GM20431 (cell line): ENCODE results near the gene LCN6.
"Not testable (repeated sequence)": the region's sequence is repeated elsewhere in the genome, so short reads cannot be mapped to it uniquely, and the experiment has no call there.

Experiments
- in situ Hi-C: fragments of 300-500 bp; cut with MseI, MboI; formaldehyde crosslinking; loops from one replicate; pipeline ENCODE4 v1.15.0; 2020; ENCODE audit warnings: low sequenced_read_pairs; ENCODE audit not compliant: unreplicated experiment

LCN6 gene

DNA sequence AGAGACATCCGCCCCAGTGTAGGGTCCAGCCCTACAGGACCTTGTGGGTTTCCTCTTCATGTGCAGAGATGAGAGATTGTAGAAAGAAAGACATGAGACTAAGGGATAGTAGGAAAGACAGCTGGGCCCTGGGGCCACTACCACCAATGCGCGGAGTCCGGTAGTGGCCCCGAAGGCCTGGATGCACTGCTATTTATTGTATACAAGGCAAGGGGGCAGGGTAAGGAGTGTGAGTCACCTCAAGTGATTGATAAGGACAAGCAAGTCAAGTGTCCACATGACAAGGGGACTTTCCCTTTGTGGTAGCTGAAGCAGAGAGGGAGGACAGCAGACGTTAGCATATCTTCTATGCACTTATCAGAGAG is 36.7 kb upstream of the LCN6 start:
- in situ Hi-C loops = loop anchor here (10.0 kb wide), 1 partner anchor 250 kb away; the partner anchor contains the start of gene FUT7

DNA sequence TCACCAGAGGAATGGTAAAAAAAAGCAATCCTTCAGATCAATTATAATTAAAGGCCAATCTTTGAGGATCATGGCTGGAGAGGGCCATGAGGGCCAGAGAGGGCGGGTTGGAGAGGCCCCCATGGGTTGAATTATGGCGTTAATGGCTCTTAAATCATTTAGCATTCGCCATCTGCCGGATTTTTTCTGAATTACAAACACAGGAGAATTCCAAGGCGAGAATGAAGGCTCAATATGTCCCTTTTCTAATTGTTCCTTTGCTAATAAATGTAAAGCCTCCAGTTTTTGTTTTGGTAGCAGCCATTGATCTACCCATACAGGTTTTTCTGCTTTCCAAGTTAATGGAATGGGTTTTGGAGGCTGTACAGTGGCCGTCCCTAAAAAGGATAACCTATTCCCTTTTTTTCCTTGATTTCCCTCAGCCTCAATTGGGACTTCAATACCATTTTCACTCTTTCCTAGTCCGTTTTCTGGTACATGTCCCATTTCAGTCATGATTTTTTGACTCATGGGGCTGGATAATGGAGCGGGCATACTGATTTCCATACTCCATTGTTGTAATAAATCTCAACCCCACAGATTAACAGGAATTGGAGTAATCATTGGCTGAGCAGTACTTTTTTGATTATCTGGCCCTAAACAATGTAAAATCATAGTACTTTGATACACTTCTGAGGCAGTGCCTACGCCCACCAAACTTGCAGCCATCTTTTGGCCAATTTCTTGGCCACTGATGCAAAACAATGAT is 36.1 kb upstream of the LCN6 start:
- in situ Hi-C loops = loop anchor here (10.0 kb wide), 1 partner anchor 250 kb away; the partner anchor contains the start of gene FUT7

DNA sequence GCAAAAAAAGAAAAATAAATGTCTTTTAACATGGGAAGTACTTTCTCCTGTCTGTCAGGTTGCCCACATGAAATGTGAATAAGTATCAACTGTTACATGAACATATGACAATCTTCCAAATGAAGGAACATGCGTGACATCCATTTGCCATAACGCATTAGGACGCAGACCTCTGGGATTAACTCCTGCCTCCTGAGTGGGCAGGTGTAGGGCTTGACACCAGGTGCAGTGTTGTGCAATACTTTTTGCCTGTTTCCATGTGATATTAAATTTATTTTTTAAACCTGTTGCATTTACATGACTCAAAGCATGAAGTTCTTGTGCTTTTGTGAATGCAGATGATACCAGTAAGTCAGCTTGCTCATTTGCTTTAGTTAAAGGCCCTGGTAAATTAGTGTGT is 34.1 kb upstream of the LCN6 start:
- in situ Hi-C loops = loop anchor here (10.0 kb wide), 1 partner anchor 252 kb away; the partner anchor contains the start of gene FUT7

DNA sequence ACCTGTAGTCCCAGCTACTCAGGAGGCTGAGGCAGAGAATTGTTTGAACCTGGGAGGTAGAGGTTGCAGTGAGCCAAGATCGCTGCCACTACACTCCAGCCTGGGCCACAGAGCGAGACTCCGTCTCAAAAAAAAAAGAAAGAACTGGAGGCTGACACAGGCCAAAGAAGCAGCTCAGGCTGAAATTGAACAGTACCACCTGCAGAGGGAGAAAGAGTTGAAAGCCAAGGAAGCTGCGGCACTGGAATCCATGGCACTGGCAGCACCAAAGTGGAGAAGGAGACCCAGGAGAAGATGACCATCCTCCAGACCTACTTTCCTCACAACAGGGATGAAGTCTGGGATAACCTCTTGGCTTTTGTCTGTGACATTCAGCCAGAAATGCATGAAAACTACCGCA is 31.5 kb upstream of the LCN6 start:
- in situ Hi-C loops = loop anchor here (10.0 kb wide), 1 partner anchor 255 kb away; the partner anchor contains the start of gene FUT7

DNA sequence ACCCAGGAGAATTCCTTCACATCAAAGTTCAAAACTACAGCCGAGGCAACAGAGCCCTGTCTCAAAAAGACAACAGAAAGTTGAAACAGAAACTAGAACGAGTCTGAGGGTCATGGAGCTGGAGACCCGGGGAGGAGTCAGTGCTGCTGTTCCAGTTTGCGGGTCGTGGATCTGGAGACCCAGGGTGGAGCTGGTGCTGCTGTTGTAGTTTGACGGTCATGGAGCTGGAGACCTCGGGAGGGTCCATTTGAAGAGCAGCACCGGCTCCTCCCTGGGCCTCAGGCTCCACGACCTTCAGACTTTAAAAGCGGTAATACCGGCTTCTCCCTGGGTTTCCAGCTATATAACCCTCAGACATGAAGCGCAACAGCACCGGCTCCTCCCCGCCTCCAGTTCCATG is 29.0 kb upstream of the LCN6 start:
- in situ Hi-C loops = no loop called here

DNA sequence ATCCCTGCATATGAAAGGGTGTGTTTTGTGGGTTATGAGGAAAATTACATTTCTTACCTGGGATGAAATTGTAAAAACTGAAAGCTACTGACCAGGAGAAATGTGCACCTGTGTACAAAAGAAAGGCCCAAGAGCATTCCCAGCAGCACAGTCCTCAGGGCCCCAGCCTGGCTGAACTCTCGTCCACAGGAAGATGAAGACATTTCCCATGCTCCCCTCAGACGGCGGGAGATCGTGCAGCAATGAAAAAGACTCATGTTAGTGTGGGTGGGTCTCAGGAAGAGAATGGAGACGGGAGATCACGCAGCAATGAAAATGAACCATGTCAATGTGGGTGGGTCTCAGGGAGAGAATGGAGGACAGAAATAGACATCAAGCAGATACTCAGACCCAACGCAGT is 28.6 kb upstream of the LCN6 start:
- in situ Hi-C loops = no loop called here

DNA sequence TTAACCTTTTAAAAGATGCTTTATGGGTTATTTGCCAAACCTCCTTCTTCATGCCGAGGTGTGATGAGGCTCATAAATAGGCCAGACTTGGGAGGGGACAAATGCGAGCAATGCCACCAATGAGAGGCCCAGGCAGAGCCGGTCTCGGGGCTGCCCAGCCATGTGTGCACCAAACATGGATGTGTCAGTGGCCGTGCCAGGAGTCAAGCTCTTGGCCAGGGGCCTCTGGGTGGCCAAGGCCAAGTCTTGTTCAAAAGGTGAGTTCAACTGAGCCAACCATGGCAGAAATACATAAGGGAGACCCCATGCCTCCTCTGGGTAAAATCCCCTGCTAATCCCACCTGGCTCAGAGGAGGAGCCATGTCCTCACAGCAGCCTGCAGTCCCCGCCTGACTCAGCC is 26.9 kb upstream of the LCN6 start:
- in situ Hi-C loops = no loop called here

DNA sequence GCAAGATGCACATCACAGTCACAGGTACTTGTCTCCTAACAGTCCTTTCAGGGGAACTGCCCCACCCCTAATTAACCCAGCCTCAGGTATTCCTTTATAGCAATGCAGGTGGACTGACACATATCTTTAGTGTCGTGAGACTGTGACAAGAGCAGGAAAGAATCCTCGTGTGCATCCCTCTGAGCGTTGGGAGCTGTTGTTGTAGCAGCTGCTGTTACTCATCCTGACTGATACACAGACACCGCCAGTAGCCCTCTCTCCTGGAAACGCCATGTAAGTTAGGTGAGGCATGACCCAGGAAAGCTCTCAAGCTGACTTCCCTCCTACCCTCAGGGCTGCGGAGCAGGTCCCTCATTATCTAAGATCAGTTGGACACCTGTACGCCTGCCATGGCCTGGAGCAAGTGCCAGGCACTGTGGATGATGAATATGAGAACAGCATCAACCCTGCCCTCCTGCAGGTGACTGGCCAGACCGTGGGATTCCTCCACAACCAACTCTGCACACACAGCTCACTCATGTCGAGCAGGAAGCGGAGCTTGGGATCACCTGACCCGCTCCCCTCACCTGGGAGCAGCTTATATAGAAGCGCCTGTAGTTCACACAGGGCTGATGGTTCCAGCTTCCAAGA is 26.2 kb upstream of the LCN6 start:
- in situ Hi-C loops = no loop called here

DNA sequence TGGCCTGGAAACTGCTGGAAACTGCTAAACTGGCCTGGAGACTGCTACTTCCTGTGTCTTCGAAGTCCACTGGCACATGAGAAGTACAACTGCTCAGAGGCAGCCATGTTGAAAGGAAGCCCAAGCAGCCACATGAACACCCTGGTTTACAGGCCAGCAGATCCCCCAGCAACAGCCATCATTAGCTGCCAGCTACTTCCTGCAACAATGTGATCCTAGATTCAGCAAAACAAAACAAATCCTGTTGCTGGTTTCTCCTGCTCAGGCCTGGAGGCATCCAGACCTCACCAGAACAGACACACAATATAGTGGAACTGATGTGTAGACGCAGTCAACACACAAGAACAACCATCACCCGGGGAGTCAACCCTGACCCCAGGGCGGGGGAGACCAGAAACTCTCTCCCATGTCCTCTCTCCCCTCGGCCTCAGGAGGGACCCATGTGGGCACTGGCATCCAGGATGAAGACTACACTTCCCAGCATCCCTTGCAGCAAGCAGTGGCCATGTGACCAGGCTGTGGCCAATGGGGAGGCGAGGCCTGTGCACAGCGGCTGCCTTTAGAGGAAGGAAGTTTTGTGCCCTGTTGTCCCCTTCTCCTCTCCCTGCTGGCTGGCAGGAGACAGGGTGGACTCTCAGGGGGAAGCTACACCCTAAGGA is 25.2 kb upstream of the LCN6 start:
- in situ Hi-C loops = no loop called here

DNA sequence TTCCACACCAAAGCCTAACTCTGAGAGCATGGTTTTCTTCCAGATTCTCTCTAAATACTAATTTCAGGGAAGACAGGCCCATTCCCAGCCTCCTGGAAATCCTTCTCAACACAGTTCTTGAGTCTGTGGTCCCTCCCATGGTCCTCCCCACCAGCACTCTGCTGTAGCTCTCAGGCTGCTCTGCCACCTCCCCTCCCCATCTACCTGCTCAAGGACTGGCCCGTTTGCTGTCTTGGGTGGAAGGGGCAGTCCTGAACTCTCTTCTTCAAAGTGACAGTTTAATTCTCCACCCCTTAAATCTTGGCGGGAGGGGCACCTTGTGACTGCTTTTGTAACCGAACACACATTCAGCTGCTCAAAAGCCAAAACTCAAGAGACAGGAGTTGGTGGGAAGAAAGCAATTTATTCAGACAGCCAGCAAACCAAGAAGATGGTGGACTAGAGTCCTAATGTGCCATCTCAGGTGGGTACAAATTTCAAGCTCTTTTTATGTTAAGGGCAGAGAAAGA is 23.6 kb upstream of the LCN6 start:
- in situ Hi-C loops = no loop called here

DNA sequence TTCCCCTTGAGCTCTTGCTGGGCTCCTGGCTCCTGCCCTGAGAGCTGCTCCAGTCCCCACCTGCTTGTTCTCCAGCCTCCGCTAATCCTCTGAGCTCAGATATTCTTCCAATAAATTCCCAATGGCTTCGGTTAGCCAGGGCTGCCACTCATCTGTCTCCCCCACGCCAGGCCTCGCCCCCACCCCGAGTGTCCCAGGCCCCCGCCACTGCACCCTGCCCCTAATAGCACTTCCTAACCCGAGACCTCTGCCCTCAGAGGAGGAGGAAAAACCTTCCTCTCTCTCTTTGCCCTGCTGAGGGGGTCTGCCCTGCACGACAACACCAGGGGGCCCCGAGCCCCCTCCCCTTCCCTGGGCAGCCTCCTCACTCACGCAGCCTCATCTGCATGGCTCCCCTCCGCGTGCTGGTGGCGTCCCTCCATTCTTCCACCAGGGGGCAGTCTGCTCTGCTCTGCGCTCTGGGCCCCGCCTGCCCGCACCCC is 21.4 kb upstream of the LCN6 start:
- in situ Hi-C loops = no loop called here

DNA sequence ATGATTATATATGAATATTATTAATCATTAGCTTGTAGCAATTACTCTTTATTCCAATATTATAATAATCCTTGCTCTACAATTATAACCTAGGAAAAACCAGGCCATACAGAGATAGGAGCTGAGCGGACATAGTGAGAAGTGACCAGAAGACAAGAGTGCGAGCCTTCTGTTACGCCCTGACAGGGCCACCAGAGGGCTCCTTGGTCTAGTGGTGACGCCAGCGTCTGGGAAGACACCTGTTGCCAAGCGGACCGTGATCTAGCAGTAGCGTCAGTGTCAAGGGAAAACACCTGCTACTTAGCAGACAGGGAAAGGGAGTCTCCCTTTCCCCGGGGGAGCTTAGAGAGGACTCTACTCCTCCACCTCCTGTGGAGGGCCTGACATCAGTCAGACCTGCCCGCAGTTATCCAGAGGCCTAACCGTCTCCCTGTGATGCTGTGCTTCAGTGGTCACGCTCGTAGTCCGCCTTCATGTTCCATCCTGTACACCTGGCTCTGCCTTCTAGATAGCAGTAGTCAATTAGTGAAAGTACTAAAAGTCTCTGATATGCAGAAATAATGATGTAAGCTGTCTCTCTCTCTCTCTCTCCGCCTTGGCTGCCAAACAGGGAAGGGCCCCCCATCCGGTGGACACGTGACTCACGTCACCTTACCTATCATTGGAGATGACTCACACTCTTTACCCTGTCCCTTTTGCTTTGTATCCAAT is 18.2 kb upstream of the LCN6 start:
- in situ Hi-C loops = not testable (repeated sequence)

DNA sequence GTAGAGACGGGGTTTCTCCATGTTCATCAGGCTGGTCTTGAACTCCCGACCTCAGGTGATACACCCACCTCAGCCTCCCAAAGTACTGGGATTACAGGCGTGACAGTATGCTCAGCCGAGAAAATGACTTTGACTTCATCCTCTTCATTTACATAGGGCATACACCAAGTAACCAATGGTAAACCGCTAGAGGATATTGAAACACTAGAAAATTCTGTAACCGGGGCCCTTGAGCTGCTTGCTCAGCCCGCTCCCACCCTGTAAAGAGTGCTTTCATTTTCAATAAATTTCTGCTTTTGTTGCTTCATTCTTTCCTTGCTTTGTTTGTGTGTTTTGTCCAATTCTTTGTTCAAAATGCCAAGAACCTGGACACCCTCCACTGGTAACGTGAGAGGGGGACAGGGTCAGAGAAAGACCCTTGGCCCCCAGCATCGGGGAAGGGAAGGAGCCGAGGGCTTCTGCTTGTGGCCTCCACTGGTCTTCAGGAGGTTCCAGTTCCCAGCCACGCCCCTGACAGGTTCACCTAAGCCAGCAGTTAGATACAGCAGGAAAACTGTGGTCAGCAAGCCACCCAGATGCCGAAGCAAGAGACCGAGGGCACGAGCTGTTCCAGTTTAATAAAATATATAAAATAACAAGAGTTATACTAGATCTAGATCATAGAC is 17.6 kb upstream of the LCN6 start:
- in situ Hi-C loops = not testable (repeated sequence)

DNA sequence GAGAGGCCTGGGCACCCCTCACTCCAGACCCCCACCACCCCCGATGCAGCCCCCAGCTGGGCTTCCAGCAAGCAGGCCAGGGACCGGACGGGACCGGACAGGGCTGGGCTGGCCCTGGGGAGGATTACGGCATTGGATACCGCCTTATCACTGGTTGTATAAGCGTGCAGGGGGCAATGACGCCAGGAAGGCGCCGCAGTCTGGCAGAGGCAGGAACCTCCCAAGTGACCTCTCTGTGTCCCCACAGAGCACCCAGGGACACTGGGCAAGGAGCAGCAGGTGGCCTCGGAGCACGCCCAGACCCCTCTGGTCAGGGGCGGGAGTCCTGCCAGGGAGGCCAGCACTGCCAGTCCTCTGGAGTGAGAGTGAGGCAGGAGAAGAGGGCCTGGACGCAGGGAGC is 16.7 kb upstream of the LCN6 start:
- in situ Hi-C loops = no loop called here

DNA sequence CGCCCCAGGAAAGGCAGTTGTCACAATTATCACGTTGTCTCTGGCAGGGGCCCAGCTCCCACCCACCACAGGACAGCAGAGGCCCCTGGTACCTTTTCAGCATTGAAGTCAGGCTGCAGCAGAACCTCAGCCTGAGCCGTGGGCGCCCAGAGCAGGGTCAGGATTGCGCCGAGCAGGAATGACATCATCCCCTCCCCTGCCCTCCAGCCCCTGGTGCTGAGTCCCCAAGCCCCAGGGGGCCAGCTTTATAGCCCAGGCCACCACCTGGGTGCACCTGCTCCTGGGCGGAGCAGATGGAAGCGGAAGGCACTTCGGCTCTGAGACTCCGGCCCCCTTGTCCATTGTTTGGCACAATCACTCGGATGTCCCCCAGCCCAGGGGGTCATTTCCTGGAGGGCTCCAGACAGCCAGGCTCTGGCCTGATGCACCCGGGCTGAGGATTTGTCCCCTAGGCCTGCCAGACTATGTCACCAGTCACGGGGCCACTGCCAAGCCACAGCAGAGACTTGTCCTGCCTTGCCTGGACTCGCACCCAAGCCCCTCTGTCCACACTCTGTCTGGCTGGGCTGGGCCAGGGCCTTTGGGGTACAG is 16.1 kb upstream of the LCN6 start, which contains the start of gene LCN15:
Gene LCN15, minus strand, starts transcription at position 218 of the 591 bp plus-strand sequence. Its CDS starts 30 bp downstream, at position 188.
- in situ Hi-C loops = no loop called here

DNA sequence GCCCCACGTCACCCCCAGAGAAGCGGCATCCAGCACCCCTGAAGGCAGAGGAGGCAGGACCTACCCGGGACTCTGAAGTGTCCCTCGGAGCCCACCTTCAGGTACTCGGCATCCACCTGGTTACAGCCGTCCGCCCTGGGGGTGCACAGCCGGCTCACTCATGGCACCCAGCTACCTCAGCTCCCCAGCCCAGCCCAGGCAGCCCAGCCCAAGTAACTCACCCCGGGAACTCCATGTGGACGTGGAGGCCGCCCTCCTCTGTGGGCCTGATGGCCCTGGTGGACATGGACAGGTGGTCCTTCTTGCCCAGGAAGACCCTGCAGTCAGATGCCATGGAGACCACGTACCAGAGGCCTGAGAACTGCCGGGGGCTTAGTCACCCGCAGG is 15.3 kb upstream of the LCN6 start:
- in situ Hi-C loops = no loop called here

DNA sequence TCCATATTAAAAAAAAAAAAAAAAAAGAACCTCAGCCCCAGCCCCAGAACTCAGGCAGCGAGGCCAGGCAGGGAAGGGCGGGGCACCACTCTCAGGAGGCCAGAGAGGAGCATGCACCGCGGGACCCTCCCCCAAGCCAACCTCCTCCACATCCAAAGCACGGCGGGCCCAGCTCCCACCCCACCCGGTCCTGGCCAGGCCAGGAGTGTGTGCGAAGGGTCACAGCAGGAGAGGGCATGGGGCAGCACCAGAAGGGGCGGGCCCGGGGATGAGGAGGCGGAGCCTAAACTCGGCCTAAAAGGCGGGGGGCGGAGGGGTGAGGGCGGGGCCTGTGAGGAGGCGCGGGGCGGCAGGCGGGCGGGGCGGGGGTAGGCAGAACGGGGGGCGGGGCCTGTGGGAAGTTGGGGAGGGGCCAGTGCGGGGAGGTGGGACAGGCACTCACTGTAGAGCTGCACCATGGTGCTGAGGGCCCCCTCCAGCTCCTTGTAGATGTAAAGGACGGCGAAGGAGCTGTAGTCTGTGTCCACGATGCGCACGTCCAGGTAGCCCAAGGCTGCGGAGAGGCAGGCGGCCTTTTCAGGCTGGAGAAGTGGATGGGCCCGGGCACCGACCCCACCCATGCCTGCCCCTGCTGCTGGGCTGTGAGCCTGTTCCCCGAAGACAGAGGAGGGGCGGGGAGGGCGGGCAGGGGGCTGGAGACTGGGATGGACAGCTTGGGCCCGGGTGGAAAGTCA is 14.8 kb upstream of the LCN6 start:
- in situ Hi-C loops = no loop called here

DNA sequence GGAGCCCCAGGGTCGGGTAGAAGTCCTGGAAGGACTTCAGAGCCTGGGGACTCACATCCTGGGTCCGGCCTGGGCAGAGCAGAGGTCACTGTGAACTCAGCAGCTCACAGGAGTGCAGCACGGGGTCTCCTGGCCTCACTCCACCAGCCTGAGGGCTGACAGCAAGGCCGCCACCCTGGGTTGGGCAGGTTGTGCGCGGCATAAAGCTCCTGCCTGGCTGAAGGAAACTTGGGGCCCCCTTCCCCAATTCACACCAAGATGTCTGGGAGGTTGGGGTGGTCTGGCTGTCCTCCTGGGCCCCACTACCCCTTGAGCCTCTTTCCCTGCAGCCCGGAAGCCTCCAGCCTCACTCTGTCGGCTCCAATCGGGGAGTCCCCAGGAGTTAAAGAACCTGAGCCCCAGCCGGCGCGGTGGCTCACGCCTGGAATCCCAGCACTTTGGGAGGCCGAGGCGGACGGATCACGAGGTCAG is 13.9 kb upstream of the LCN6 start:
- in situ Hi-C loops = no loop called here
